ENCODE results near the gene RRBP1.
A peak's percentile ranks its signal among the peaks of the same experiment; 100 is the strongest.
"Not testable (repeated sequence)": the region's sequence is repeated elsewhere in the genome, so short reads cannot be mapped to it uniquely, and the experiment has no call there.

The RRBP1 gene

GRCh38 chr20:17663040-17663399, 19.0 kb downstream of the RRBP1 start:
- Mint-ChIP-seq H3K27me3 (no peaks in the 10 kb centered on the region), H3K4me3 (no peak overlapping the region), H3K27ac (no peak overlapping the region), H3K36me3 (peaks cover 12% of the 10 kb centered on the region), H3K4me1 (peaks cover 35% of the 10 kb centered on the region), H3K9me3 (no peaks in the 10 kb centered on the region)

- Mint-ChIP-seq H3K27me3 (no peaks in the 10 kb centered on the region), H3K27ac (no peak overlapping the region), H3K9me3 (no peaks in the 10 kb centered on the region), H3K4me3 (no peak overlapping the region), H3K4me1 (peaks cover 36% of the 10 kb centered on the region), H3K36me3 (peaks cover 13% of the 10 kb centered on the region)
Observed at GRCh38 chr20:17662333-17663039, 19.6 kb downstream of the RRBP1 start.

GRCh38 chr20:17661121-17661744, 20.8 kb downstream of the RRBP1 start:
- H3K4me3 Mint-ChIP-seq: no peak overlapping the region
- no peaks in the 10 kb centered on the region for H3K27me3 Mint-ChIP-seq
- peaks cover 34% of the 10 kb centered on the region for H3K4me1 Mint-ChIP-seq
- no peaks in the 10 kb centered on the region for H3K9me3 Mint-ChIP-seq
- H3K36me3 Mint-ChIP-seq: peaks cover 15% of the 10 kb centered on the region
- H3K27ac Mint-ChIP-seq: no peak overlapping the region

- Mint-ChIP-seq H3K9me3 (no peaks in the 10 kb centered on the region), H3K4me1 (peaks cover 29% of the 10 kb centered on the region), H3K27ac (peak overlapping the region; percentile 76), H3K4me3 (no peak overlapping the region), H3K36me3 (peaks cover 15% of the 10 kb centered on the region), H3K27me3 (no peaks in the 10 kb centered on the region)
Observed at GRCh38 chr20:17660667-17661066, 21.4 kb downstream of the RRBP1 start.

- H3K27me3 Mint-ChIP-seq: no peaks in the 10 kb centered on the region
- H3K36me3 Mint-ChIP-seq: peaks cover 15% of the 10 kb centered on the region
- peaks cover 21% of the 10 kb centered on the region for H3K4me1 Mint-ChIP-seq
- H3K9me3 Mint-ChIP-seq: no peaks in the 10 kb centered on the region
- H3K27ac Mint-ChIP-seq: no peak overlapping the region
- H3K4me3 Mint-ChIP-seq: no peak overlapping the region
Observed at GRCh38 chr20:17659801-17660200, 22.2 kb downstream of the RRBP1 start.

- peaks cover 17% of the 10 kb centered on the region for H3K4me1 Mint-ChIP-seq
- not testable (repeated sequence) for H3K4me3 Mint-ChIP-seq, H3K27me3 Mint-ChIP-seq, H3K9me3 Mint-ChIP-seq, H3K27ac Mint-ChIP-seq
- peaks cover 15% of the 10 kb centered on the region for H3K36me3 Mint-ChIP-seq
Observed at GRCh38 chr20:17659344-17659743, 22.7 kb downstream of the RRBP1 start.

- H3K4me1 Mint-ChIP-seq: peaks cover 10% of the 10 kb centered on the region
- no peaks in the 10 kb centered on the region for H3K27me3 Mint-ChIP-seq
- peaks cover 15% of the 10 kb centered on the region for H3K36me3 Mint-ChIP-seq
- H3K9me3 Mint-ChIP-seq: no peaks in the 10 kb centered on the region
- no peak overlapping the region for H3K4me3 Mint-ChIP-seq
- H3K27ac Mint-ChIP-seq: no peak overlapping the region
Observed at GRCh38 chr20:17658648-17658993, 23.4 kb downstream of the RRBP1 start.

- Mint-ChIP-seq H3K27ac (no peak overlapping the region), H3K9me3 (no peaks in the 10 kb centered on the region), H3K27me3 (no peaks in the 10 kb centered on the region), H3K4me1 (peaks cover 9% of the 10 kb centered on the region), H3K36me3 (peaks cover 15% of the 10 kb centered on the region), H3K4me3 (no peak overlapping the region)
Observed at GRCh38 chr20:17657898-17658647, 24.0 kb downstream of the RRBP1 start.

- H3K27me3 Mint-ChIP-seq: no peaks in the 10 kb centered on the region
- H3K4me3 Mint-ChIP-seq: no peak overlapping the region
- H3K9me3 Mint-ChIP-seq: no peaks in the 10 kb centered on the region
- H3K4me1 Mint-ChIP-seq: peaks cover 6% of the 10 kb centered on the region
- H3K36me3 Mint-ChIP-seq: peaks cover 15% of the 10 kb centered on the region
- H3K27ac Mint-ChIP-seq: no peak overlapping the region
Observed at GRCh38 chr20:17657079-17657825, 24.8 kb downstream of the RRBP1 start.

GRCh38 chr20:17655865-17656479, 26.1 kb downstream of the RRBP1 start:
- H3K27ac Mint-ChIP-seq: no peak overlapping the region
- H3K9me3 Mint-ChIP-seq: no peaks in the 10 kb centered on the region
- H3K4me3 Mint-ChIP-seq: no peak overlapping the region
- H3K27me3 Mint-ChIP-seq: no peaks in the 10 kb centered on the region
- peaks cover 4% of the 10 kb centered on the region for H3K4me1 Mint-ChIP-seq
- peaks cover 15% of the 10 kb centered on the region for H3K36me3 Mint-ChIP-seq

GRCh38 chr20:17655286-17655651, 26.8 kb downstream of the RRBP1 start:
- H3K4me1 Mint-ChIP-seq: peaks cover 4% of the 10 kb centered on the region
- H3K4me3 Mint-ChIP-seq: no peak overlapping the region
- no peak overlapping the region for H3K27ac Mint-ChIP-seq
- H3K36me3 Mint-ChIP-seq: peaks cover 12% of the 10 kb centered on the region
- no peaks in the 10 kb centered on the region for H3K27me3 Mint-ChIP-seq
- no peaks in the 10 kb centered on the region for H3K9me3 Mint-ChIP-seq

- H3K4me3 Mint-ChIP-seq: no peak overlapping the region
Observed at GRCh38 chr20:17654649-17655285, 27.3 kb downstream of the RRBP1 start.

GRCh38 chr20:17653835-17654648, 28.0 kb downstream of the RRBP1 start:
- no peak overlapping the region for H3K4me3 Mint-ChIP-seq
- H3K27ac Mint-ChIP-seq: no peak overlapping the region
- H3K27me3 Mint-ChIP-seq: no peaks in the 10 kb centered on the region

More at GRCh38 chr20:17654649-17655285, 27.3 kb downstream of the RRBP1 start:
- Mint-ChIP-seq H3K9me3 (no peaks in the 10 kb centered on the region), H3K4me1 (peaks cover 6% of the 10 kb centered on the region), H3K27ac (no peak overlapping the region), H3K36me3 (peaks cover 10% of the 10 kb centered on the region), H3K27me3 (no peaks in the 10 kb centered on the region)

GRCh38 chr20:17652411-17652810, 29.6 kb downstream of the RRBP1 start:
- Mint-ChIP-seq H3K27me3 (no peaks in the 10 kb centered on the region), H3K4me3 (no peak overlapping the region), H3K36me3 (peaks cover 2% of the 10 kb centered on the region), H3K9me3 (no peaks in the 10 kb centered on the region), H3K27ac (no peak overlapping the region), H3K4me1 (peaks cover 17% of the 10 kb centered on the region)

More at GRCh38 chr20:17653835-17654648, 28.0 kb downstream of the RRBP1 start:
- Mint-ChIP-seq H3K36me3 (peaks cover 10% of the 10 kb centered on the region), H3K4me1 (peaks cover 12% of the 10 kb centered on the region), H3K9me3 (no peaks in the 10 kb centered on the region)

Data from activated naive CD4-positive, alpha-beta T cell treated with anti-CD3 and anti-CD28 coated beads, Interleukin-2, amount 50 U/mL, for 24 hours (primary cell).